Peyer's patch (tissue), 4 donors: ENCODE results near the gene GSAP.

ENCODE experiments used
- POLR2A ChIP-seq, 2 donors: fragments of 450-650 bp; IDR thresholded peaks; one replicate each; pipeline ENCODE4 v1.5.1; 2017; ENCODE audit warnings: antibody characterized with exemption in 2 of 2, mild to moderate bottlenecking in 2 of 2, moderate library complexity in 2 of 2
- TF ChIP-seq, protein P1 (sequence below), 6 experiments: fragments of 450-650 bp in 4 of 6; fragments of 200-600 bp in 2 of 6; sonication (generic) in 1 of 6; IDR thresholded peaks; one replicate each; pipeline ENCODE4 v1.5.1; 2017 to 2019; ENCODE audit warnings: antibody characterized with exemption in 6 of 6, mild to moderate bottlenecking in 3 of 6, moderate library complexity in 1 of 6

- no peak for TF ChIP-seq POLR2A (IDR thresholded peaks at IDR 0.05)
- TF ChIP-seq, protein P1, sequence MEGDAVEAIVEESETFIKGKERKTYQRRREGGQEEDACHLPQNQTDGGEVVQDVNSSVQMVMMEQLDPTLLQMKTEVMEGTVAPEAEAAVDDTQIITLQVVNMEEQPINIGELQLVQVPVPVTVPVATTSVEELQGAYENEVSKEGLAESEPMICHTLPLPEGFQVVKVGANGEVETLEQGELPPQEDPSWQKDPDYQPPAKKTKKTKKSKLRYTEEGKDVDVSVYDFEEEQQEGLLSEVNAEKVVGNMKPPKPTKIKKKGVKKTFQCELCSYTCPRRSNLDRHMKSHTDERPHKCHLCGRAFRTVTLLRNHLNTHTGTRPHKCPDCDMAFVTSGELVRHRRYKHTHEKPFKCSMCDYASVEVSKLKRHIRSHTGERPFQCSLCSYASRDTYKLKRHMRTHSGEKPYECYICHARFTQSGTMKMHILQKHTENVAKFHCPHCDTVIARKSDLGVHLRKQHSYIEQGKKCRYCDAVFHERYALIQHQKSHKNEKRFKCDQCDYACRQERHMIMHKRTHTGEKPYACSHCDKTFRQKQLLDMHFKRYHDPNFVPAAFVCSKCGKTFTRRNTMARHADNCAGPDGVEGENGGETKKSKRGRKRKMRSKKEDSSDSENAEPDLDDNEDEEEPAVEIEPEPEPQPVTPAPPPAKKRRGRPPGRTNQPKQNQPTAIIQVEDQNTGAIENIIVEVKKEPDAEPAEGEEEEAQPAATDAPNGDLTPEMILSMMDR (IDR thresholded peaks at IDR 0.05), result no peak
These were observed 78.6 kb downstream of the GSAP start for GRCh38 chr7:77337456-77337990.
